H9 (cell line): ENCODE data around the gene NEU3. TPM values are rescaled to one million over a fixed set of nuclear protein-coding genes. Genes with fewer than 3 reads are reported as not detected.

Experiments used
- DNase-seq: peaks from one replicate; pipeline ENCODE4 v3.0.0-alpha.2; 2017
- H2AFZ ChIP-seq: one replicate; pipeline ENCODE4 v1.6.1; 2013; ENCODE audit warnings: mild to moderate bottlenecking, low read length, control low read depth, moderate library complexity
- H2AK5ac ChIP-seq: 2 replicates; pipeline ENCODE4 v1.6.1; 2013; ENCODE audit warnings: low read length, control low read depth, mixed read lengths; ENCODE audit not compliant: insufficient read length
- H2BK120ac ChIP-seq: one replicate; pipeline ENCODE4 v1.6.1; 2013; ENCODE audit warnings: low read depth, mild to moderate bottlenecking, low read length, control low read depth, inconsistent platforms; ENCODE audit not compliant: poor library complexity, severe bottlenecking
- H2BK12ac ChIP-seq: 2 replicates; pipeline ENCODE4 v1.6.1; 2013; ENCODE audit warnings: low read length, control low read depth, mixed read lengths, low read depth; ENCODE audit not compliant: insufficient read length
- H2BK15ac ChIP-seq: 2 replicates; pipeline ENCODE4 v1.6.1; 2013; ENCODE audit warnings: low read depth, low read length, control low read depth
- H2BK20ac ChIP-seq: one replicate; pipeline ENCODE4 v1.6.1; 2013; ENCODE audit warnings: low read depth, mild to moderate bottlenecking, low read length, control low read depth, inconsistent platforms; ENCODE audit not compliant: poor library complexity, severe bottlenecking
- H2BK5ac ChIP-seq: 2 replicates; pipeline ENCODE4 v1.6.1; 2013; ENCODE audit warnings: low read length, control low read depth, mixed read lengths; ENCODE audit not compliant: insufficient read length
- H3K14ac ChIP-seq: 2 replicates; pipeline ENCODE4 v1.6.1; 2013; ENCODE audit warnings: low read length, control low read depth; ENCODE audit not compliant: insufficient read depth
- H3K18ac ChIP-seq: 2 replicates; pipeline ENCODE4 v1.6.1; 2013; ENCODE audit warnings: low read depth, mild to moderate bottlenecking, mixed read lengths, low read length, control low read depth; ENCODE audit not compliant: insufficient read length
- H3K23ac ChIP-seq: 2 replicates; pipeline ENCODE4 v1.6.1; 2013; ENCODE audit warnings: low read length, control low read depth, mixed read lengths, low read depth; ENCODE audit not compliant: insufficient read length
- H3K23me2 ChIP-seq: 2 replicates; pipeline ENCODE4 v1.6.1; 2013; ENCODE audit warnings: low read depth, mild to moderate bottlenecking, mixed read lengths, low read length, control low read depth; ENCODE audit not compliant: insufficient read length, poor library complexity, severe bottlenecking
- H3K27ac ChIP-seq: 2 replicates; pipeline ENCODE4 v1.5.1; 2013; ENCODE audit warnings: low read length, control low read depth, mixed read lengths, low read depth; ENCODE audit not compliant: insufficient read length
- H3K27me3 ChIP-seq: 2 replicates; pipeline ENCODE4 v1.6.1; 2013; ENCODE audit warnings: low read length, control low read depth, inconsistent platforms; ENCODE audit not compliant: insufficient read depth
- H3K4ac ChIP-seq: 2 replicates; pipeline ENCODE4 v1.6.1; 2013; ENCODE audit warnings: low read depth, mild to moderate bottlenecking, control low read depth, inconsistent platforms, low read length, moderate library complexity
- H3K4me1 ChIP-seq: 2 replicates; pipeline ENCODE4 v1.6.1; 2013; ENCODE audit warnings: low read length, control low read depth, inconsistent platforms; ENCODE audit not compliant: insufficient read depth
- H3K4me2 ChIP-seq: 2 replicates; pipeline ENCODE4 v1.6.1; 2013; ENCODE audit warnings: low read length, control low read depth, mixed read lengths; ENCODE audit not compliant: insufficient read length, insufficient read depth
- H3K56ac ChIP-seq: 2 replicates; pipeline ENCODE4 v1.6.1; 2013; ENCODE audit warnings: low read depth, mild to moderate bottlenecking, mixed read lengths, low read length, control low read depth; ENCODE audit not compliant: insufficient read length
- H3K79me1 ChIP-seq: 2 replicates; pipeline ENCODE4 v1.6.1; 2013; ENCODE audit warnings: low read depth, mild to moderate bottlenecking, moderate library complexity, low read length, control low read depth, inconsistent platforms; ENCODE audit not compliant: insufficient read depth, poor library complexity, severe bottlenecking
- H3K79me2 ChIP-seq: 2 replicates; pipeline ENCODE4 v1.6.1; 2013; ENCODE audit warnings: low read length, control low read depth, inconsistent platforms; ENCODE audit not compliant: insufficient read depth
- H3K9ac ChIP-seq: 2 replicates; pipeline ENCODE4 v1.6.1; 2013; ENCODE audit warnings: low read length, control low read depth, mixed read lengths; ENCODE audit not compliant: insufficient read length; ENCODE audit errors: extremely low read depth
- H3K9me3 ChIP-seq: one replicate; pipeline ENCODE4 v1.6.1; 2013; ENCODE audit warnings: low read depth, low read length, inconsistent platforms; ENCODE audit not compliant: control insufficient read depth
- H3T11ph ChIP-seq: one replicate; pipeline ENCODE4 v1.6.1; 2013; ENCODE audit warnings: mild to moderate bottlenecking, low read length, control low read depth, inconsistent platforms
- H4K20me1 ChIP-seq: one replicate; pipeline ENCODE4 v1.6.1; 2013; ENCODE audit not compliant: control insufficient read depth, insufficient read length, insufficient read depth
- H4K5ac ChIP-seq: 2 replicates; pipeline ENCODE4 v1.6.1; 2013; ENCODE audit warnings: low read depth, mild to moderate bottlenecking, mixed read lengths, low read length, control low read depth; ENCODE audit not compliant: insufficient read length
- H4K8ac ChIP-seq: replicated peaks from 2 replicates; pipeline ENCODE4 v1.6.1; 2013; ENCODE audit warnings: low read length, control low read depth, mixed read lengths, low read depth; ENCODE audit not compliant: insufficient read length
- H4K91ac ChIP-seq: 2 replicates; pipeline ENCODE4 v1.6.1; 2013; ENCODE audit warnings: low read depth, mild to moderate bottlenecking, moderate library complexity, mixed read lengths, low read length, control low read depth; ENCODE audit not compliant: insufficient read length
- H3K27ac Mint-ChIP-seq, 3 experiments: 2 replicates in 2 of 3; 3 replicates in 1 of 3; pipeline ENCODE4 v1.8.0; 2020 to 2021; ENCODE audit warnings: mixed read lengths in 3 of 3, mild to moderate bottlenecking in 1 of 3, moderate library complexity in 1 of 3
- H3K27me3 Mint-ChIP-seq: 2 replicates; pipeline ENCODE4 v1.8.0; 2021; ENCODE audit warnings: low read depth, mild to moderate bottlenecking, moderate library complexity, mixed read lengths
- H3K36me3 Mint-ChIP-seq, 3 experiments: 2 replicates in 2 of 3; 3 replicates in 1 of 3; pipeline ENCODE4 v1.8.0; 2020 to 2021; ENCODE audit warnings: low read depth in 3 of 3, mixed read lengths in 3 of 3; ENCODE audit not compliant: insufficient read depth in 1 of 3
- H3K4me1 Mint-ChIP-seq, 2 experiments: 2 replicates each; pipeline ENCODE4 v1.8.0; 2020; ENCODE audit warnings: mixed read lengths in 2 of 2
- H3K4me3 Mint-ChIP-seq, 2 experiments: 2 replicates in 1 of 2; 3 replicates in 1 of 2; pipeline ENCODE4 v1.8.0; 2020 to 2021; ENCODE audit warnings: mild to moderate bottlenecking in 2 of 2, mixed read lengths in 2 of 2, moderate library complexity in 1 of 2
- H3K9me3 Mint-ChIP-seq, 2 experiments: 2 replicates in 1 of 2; 3 replicates in 1 of 2; pipeline ENCODE4 v1.8.0; 2020; ENCODE audit warnings: mild to moderate bottlenecking in 2 of 2, mixed read lengths in 2 of 2, moderate library complexity in 1 of 2
- CTCF ChIP-seq: fragments of 200-600 bp; sonication (generic); conservative IDR thresholded peaks from 3 replicates; pipeline ENCODE4 v1.8.0; 2021; ENCODE audit warnings: antibody characterized with exemption, mild to moderate bottlenecking
- WGBS: extraction: QIAGEN DNeasy Blood & Tissue Kit; methylation state at CpG from one replicate; pipeline ENCODE4 v1.1.7; 2013; ENCODE audit warnings: missing lambda C conversion rate, low lambda C conversion rate, mixed read lengths; ENCODE audit not compliant: insufficient read length; ENCODE audit errors: extremely low coverage; 5-methylcytosine and 5-hydroxymethylcytosine counted together
- total RNA-seq: library from RNA; stranded (reverse); gene quantifications from 2 replicates; pipeline ENCODE4 v1.2.1, GENCODE V29; 2021

NEU3 gene
- total RNA-seq, 1 experiment from 2014 or later: 15.9 TPM

- H3K9ac ChIP-seq: no peak overlapping the region
- Mint-ChIP-seq H3K4me1 (no peaks in the 10 kb centered on the region; a peak in 1 of 4 replicates), H3K27ac (no peak overlapping the region), H3K9me3 (no peaks in the 10 kb centered on the region), H3K36me3 (peaks cover 14 to 68% (median 37%) of the 10 kb centered on the region in 3 experiments; a peak in 6 of 7 replicates), H3K4me3 (no peak overlapping the region), H3K27me3 (no peaks in the 10 kb centered on the region)
- no peak overlapping the region for H4K8ac ChIP-seq
- H2AFZ ChIP-seq: no peak overlapping the region
- TF ChIP-seq CTCF: no peak
- no peaks in the 10 kb centered on the region; the same call in 1 of the 2 replicates for H3K27me3 ChIP-seq
- H2BK120ac ChIP-seq: no peak overlapping the region
- H2BK12ac ChIP-seq: no peak overlapping the region
- H3K23me2 ChIP-seq: no peaks in the 10 kb centered on the region
- H3K79me2 ChIP-seq: no peaks in the 10 kb centered on the region
- no peaks in the 10 kb centered on the region for H3K4me1 ChIP-seq
- no peak overlapping the region for H3K14ac ChIP-seq
- no peak overlapping the region for H3K23ac ChIP-seq
- H4K20me1 ChIP-seq: no peaks in the 10 kb centered on the region
- H3K79me1 ChIP-seq: no peaks in the 10 kb centered on the region
- no peak overlapping the region for H3K4me2 ChIP-seq
- H4K5ac ChIP-seq: no peak overlapping the region
- DNase-seq: no peak
- no peak overlapping the region for H4K91ac ChIP-seq
- no peak overlapping the region for H2BK20ac ChIP-seq
- no peak overlapping the region for H3K4ac ChIP-seq
- H3K18ac ChIP-seq: no peak overlapping the region
- no peak overlapping the region for H3T11ph ChIP-seq
- no CpG with 5 or more reads among the region's 1 CpG for WGBS
- H2BK15ac ChIP-seq: no peak overlapping the region
- H3K27ac ChIP-seq: no peak overlapping the region
- no peaks in the 10 kb centered on the region for H3K9me3 ChIP-seq
- H2BK5ac ChIP-seq: no peak overlapping the region
- H3K56ac ChIP-seq: no peak overlapping the region
- no peak overlapping the region for H2AK5ac ChIP-seq
Observed at GRCh38 chr11:74970852-74971395, 17.8 kb upstream of the NEU3 start.
